Measurements from ENCODE around the gene USP35.

DNA sequence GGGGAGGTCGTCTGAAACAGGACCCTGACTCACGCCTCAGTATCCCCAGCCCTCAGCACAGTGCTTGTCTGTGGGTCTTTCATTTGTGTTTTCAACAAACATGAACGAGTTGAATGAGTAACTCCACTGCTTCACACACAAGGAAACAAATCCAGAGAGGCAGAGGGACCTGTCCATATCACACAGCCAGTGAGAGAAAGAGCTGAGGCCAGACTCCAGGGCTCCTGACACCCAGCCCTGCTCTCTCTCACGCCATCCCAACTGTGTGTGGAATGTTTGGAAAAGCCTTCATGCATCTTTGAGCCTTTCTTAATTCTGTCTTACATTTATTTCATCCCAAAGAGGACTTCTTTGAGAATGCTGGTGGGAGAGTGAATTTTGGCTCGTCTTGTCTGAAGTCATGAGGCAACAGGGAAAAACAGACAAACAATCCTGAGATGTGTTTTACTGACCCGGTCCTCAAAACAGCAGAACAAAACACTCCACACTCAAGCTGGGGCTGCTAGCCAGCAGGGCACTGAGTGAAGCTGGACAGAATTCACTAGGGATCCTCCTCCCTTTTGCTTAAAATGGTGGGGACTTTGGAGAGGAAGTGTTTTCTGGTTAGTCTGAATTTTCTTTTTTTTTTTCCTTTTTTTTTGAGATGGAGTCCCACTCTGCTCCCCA is 29.6 kb upstream of the USP35 start:
- TF ChIP-seq EZH2 (IDR thresholded peaks at IDR 0.05; ENCODE audit: borderline replicate concordance, low read length), result no peak
- TF ChIP-seq, protein P1, sequence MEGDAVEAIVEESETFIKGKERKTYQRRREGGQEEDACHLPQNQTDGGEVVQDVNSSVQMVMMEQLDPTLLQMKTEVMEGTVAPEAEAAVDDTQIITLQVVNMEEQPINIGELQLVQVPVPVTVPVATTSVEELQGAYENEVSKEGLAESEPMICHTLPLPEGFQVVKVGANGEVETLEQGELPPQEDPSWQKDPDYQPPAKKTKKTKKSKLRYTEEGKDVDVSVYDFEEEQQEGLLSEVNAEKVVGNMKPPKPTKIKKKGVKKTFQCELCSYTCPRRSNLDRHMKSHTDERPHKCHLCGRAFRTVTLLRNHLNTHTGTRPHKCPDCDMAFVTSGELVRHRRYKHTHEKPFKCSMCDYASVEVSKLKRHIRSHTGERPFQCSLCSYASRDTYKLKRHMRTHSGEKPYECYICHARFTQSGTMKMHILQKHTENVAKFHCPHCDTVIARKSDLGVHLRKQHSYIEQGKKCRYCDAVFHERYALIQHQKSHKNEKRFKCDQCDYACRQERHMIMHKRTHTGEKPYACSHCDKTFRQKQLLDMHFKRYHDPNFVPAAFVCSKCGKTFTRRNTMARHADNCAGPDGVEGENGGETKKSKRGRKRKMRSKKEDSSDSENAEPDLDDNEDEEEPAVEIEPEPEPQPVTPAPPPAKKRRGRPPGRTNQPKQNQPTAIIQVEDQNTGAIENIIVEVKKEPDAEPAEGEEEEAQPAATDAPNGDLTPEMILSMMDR (conservative IDR thresholded peaks at IDR 0.05 in 1 of 2, IDR thresholded peaks at IDR 0.05 in 1 of 2; ENCODE audit: extremely low read depth in 1 of 2, insufficient read depth in 1 of 2, low read depth in 1 of 2, low read length in 2 of 2), result no peak
